Measurements from ENCODE around the gene KIF16B. TPM values are rescaled to one million over a fixed set of nuclear protein-coding genes. Genes with fewer than 3 reads are reported as not detected.

Gene KIF16B
- total RNA-seq, 1 donor from 2014 or later: 33.1 TPM

DNA sequence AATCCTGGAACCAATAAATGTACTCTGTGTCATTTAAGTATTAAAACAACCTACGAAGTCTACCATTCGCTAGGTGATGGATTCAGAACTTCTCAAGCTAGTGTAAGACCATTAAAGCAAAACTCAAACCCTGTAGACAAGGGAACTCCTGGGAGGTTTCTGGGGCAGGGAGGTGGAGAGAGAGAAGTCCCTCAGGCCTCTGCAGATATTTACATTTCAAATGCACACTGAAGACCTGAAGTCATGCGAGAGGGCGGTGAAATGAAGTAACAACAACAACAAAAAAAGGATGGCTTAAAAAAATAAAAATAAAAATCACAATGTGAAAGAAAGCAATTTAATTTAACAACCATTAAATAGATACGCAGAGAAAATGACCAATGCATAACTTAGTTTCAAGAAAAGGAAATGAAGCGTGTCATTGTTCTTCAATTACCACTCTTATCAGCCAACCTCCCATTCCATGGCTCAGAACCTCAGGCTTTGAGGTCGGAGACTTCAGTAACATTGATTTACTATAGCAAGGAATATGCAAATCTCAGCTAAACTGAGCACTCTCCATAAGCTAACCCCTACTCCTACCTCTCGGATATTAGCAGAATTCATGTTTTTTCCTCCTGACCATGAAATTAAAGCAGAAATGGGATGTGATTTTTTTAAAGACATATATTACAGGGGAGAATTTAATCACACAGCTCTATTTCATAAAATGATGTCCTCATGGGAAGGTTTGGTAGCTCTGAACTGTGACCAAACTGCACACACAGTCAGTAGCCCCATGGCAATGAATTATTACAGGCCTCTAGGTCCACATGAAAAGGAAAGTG, 140.6 kb downstream of the KIF16B start:
- DNase-seq: no peak

- no peak for DNase-seq
Measured at GRCh38 chr20:16428112-16428511, 145.1 kb downstream of the KIF16B start.

DNA sequence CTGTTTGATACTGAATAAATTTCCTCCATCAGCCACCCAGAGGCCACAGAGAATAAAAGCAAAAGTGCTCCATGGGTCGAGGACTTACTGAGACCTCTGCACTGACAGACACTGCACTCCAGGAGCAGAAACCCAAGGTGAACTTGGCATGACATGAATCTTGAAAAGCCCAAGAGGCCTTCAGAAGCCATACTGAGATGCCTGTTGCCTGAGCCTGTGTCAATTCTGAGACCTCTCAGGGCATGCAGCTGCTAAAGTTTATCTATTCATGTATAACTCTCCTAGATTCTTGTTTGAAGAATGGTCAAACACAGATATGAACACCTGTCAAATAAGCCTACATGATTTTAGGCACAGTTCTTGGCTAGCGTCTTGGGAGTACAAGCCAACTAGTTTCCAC, 145.7 kb downstream of the KIF16B start:
- DNase-seq: no peak

GRCh38 chr20:16424780-16425179, 148.5 kb downstream of the KIF16B start:
- no peak for DNase-seq

DNA sequence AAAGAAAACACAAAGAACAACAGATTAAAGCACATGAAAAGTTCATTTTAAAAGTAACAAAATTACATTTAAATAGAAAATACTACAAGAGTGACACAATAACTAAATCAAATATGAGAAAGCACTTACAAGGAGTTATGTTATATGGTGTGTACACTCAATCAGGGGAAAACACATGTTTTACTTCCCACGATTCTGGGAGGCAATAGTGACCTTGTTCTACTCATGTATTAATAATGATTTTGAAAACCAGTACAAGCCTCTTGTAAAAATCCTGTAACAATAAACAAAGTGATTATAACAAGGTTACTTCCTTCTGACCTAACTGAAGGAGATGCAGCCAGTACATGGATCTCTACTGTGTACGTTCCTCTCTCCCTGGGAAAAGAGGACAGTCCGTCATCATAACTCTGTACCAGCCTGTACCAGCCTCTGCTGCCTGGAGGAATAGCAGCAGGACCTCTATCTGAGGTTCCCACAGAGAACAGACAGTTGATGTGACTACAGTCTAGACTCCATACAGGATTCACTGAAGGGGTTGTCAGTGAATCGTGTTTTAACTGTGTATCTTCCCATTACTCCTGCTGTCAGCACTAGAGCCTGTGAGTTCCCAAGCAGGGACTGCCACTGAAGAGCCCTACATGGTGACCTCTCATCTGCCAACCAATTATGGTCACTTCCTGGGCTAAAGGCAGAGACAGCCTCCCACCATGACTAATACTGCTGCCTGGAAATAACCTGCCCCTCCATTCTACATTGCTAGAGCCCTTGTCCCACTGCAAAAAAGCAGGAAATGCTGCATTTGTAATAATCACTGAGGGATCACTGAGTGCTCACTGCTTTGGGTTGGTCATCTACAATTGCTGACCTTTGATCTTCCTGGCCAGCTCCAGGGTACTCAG, 149.7 kb downstream of the KIF16B start:
- DNase-seq: no peak

- DNase-seq: no peak
Measured at GRCh38 chr20:16419138-16419715, 154.0 kb downstream of the KIF16B start.

DNA sequence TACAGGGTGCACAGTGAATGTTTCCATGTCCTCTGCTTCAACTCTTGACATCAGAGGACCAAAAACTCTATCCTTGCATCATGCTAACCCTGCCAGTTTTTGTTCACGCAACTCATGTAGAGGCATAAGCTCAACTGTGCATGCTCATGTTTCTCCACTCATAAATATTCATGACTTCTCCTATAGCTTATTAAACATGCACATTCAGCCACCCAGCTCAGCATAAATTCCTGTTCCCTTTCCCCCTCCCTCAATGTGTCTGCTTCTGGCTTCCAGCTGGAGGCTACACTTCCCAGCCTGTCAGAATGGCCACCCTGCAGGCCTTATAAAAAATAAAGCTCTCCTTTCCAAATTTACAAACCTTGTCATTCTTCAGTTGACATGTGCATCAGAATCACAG, 154.6 kb downstream of the KIF16B start:
- no peak for DNase-seq

- DNase-seq: no peak
Measured at GRCh38 chr20:16417001-16417400, 156.2 kb downstream of the KIF16B start.

- DNase-seq: no peak
Measured at GRCh38 chr20:16415071-16416053, 157.9 kb downstream of the KIF16B start.

GRCh38 chr20:16412906-16413305, 160.3 kb downstream of the KIF16B start:
- peak; percentile 24 for DNase-seq

- DNase-seq: no peak
Measured at GRCh38 chr20:16411361-16411760, 161.9 kb downstream of the KIF16B start.

GRCh38 chr20:16410626-16411025, 162.6 kb downstream of the KIF16B start:
- DNase-seq: no peak

DNA sequence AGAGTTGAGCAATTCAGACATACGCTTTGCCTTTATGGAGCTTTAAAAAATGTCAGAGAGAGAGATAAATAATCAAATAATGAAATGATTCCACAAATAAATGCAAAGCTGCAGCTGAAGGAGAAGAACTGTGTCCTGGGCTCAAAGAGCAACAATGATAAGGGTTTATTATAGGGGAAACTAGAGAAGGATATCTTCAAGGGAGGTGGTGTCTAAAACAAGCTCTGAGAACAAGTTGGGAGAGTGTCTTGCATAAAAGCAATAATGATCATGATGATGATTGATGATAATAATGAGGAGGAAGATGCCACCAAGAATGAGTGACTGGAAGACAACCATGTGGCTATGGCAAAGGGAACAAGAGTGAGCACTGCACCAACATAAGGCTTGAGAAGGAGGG, 164.3 kb downstream of the KIF16B start:
- no peak for DNase-seq

GRCh38 chr20:16407251-16408067, 165.8 kb downstream of the KIF16B start:
- DNase-seq: no peak

GRCh38 chr20:16405254-16405653, 168.0 kb downstream of the KIF16B start:
- DNase-seq: no peak

DNA sequence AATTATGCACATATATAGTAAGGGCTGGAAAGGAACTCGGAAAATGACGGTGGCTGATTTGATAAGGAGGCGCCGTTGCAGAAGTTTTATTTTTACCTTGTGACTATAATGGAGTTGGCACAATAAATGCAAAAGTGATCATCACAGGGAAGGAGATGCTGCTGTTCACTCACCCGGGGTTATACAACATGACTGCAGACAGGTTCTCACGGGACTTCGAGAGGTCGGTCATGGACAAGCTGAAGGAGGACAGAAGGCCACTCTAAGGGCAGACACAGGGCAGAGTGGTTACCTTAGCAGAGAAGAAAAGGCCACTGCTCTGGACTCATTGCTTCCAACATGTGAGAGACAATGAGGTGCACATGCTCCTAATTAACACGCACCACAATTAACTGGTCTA, 168.6 kb downstream of the KIF16B start:
- no peak for DNase-seq

DNA sequence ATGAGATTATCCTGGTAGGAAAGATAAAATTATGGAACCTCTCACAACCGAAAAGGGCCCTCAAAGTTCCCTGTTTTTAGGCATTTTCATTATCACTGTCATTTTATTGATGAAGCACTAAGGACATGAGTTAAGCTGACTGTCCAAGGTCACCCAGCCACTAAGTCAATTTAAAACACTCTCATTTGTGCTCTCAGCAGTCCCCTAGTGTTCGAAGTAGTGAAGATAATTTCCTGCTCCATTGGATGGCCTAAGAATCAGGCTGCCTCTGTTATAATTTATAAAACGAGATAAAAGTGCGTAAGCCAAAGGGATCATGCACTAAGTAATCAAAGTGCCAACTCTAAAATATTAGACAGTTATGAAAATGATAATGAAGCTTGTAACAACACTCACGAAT, 169.1 kb downstream of the KIF16B start:
- DNase-seq: no peak

DNA sequence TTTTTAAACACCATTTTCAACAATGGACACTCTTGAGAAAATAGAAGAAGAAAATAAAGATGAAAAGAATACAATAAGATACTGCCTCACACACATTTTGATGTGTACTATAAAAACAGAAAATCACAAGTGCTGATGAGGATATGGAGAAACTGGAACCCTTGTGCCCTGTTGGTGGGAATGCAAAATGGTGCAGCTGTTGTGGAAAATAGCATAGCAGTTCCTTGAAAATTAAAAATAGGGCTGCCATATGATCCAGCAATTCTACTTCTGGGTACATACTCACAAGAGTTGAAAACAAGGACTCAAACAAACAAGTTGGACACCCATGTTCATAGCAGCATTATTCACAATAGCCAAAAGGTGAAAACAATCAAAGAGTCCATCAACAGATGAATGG, 173.0 kb downstream of the KIF16B start:
- DNase-seq: peak; percentile 16

- DNase-seq: no peak
Measured at GRCh38 chr20:16399801-16400200, 173.4 kb downstream of the KIF16B start.

DNA sequence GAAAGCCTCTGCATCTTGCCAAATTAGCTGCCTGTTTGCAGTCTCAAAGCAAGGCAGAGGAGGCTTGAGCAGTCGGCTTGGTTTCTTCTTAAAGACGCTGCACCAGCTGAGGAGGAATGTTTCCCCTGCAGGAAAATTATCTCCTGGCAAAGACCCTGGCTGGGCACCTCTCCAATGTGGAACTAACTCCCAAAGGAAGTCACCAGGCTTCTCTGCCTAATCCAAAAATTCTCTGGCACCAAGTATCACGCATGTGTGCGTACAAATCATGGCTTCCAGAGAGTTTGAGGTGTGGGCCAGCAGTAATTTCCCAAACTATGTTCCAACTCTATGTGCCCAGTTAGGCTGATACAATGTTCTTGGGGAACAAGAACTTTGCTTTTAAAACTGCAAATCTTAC, 176.2 kb downstream of the KIF16B start:
- DNase-seq: peak; percentile 93

- no peak for DNase-seq
Measured at GRCh38 chr20:16395366-16395765, 177.9 kb downstream of the KIF16B start.
